HepG2 (cell line): Measurements from ENCODE around the gene FURIN. TPM values are rescaled to one million over a fixed set of nuclear protein-coding genes. Genes with fewer than 3 reads are reported as not detected.

Experiments used
- BCL6 ChIP-seq: IDR thresholded peaks from 2 replicates; pipeline ENCODE4 v1.6.1; 2016; ENCODE audit warnings: missing genetic modification reagents, missing compliant biosample characterization
- CC2D1A ChIP-seq: sonication (generic); formaldehyde crosslinking; IDR thresholded peaks from 2 replicates; pipeline ENCODE4 v1.8.1; 2023; ENCODE audit warnings: mild to moderate bottlenecking, missing genetic modification reagents
- CENPT ChIP-seq: sonication (generic); formaldehyde crosslinking; IDR thresholded peaks from 2 replicates; pipeline ENCODE4 v1.8.0; 2022; ENCODE audit warnings: low read depth, mild to moderate bottlenecking, moderate library complexity, missing genetic modification reagents
- ELF1 ChIP-seq: sonication (generic); formaldehyde crosslinking; IDR thresholded peaks from 2 replicates; pipeline ENCODE4 v1.4.0; 2020; ENCODE audit warnings: missing genetic modification reagents
- ELF3 ChIP-seq: IDR thresholded peaks from 2 replicates; pipeline ENCODE4 v1.6.1; 2016; ENCODE audit warnings: missing genetic modification reagents, missing compliant biosample characterization
- KDM5B ChIP-seq: sonication (generic); formaldehyde crosslinking; IDR thresholded peaks from 2 replicates; pipeline ENCODE4 v1.4.0; 2020; ENCODE audit warnings: missing genetic modification reagents, mild to moderate bottlenecking, borderline replicate concordance
- MEIS2 ChIP-seq: sonication (generic); formaldehyde crosslinking; IDR thresholded peaks from 2 replicates; pipeline ENCODE4 v1.9.0; 2021; ENCODE audit warnings: mild to moderate bottlenecking, missing genetic modification reagents
- NFYB ChIP-seq: sonication (generic); formaldehyde crosslinking; IDR thresholded peaks from 2 replicates; pipeline ENCODE4 v1.4.0; 2020; ENCODE audit warnings: missing genetic modification reagents
- NPAS2 ChIP-seq: sonication (generic); formaldehyde crosslinking; IDR thresholded peaks from 2 replicates; pipeline ENCODE4 v1.8.0; 2022; ENCODE audit warnings: mild to moderate bottlenecking, missing genetic modification reagents, borderline replicate concordance
- RBFOX2 ChIP-seq: fragments of 200-400 bp; formaldehyde crosslinking; IDR thresholded peaks from 2 replicates; pipeline ENCODE4 v1.6.1; 2017; ENCODE audit warnings: low read depth, mild to moderate bottlenecking, low read length
- SMARCE1 ChIP-seq: fragments of 450-650 bp; IDR thresholded peaks from 2 replicates; pipeline ENCODE4 v1.6.1; 2017; ENCODE audit warnings: borderline replicate concordance
- ZBTB25 ChIP-seq: IDR thresholded peaks from 2 replicates; pipeline ENCODE4 v1.6.1; 2018; ENCODE audit warnings: missing genetic modification reagents
- ZBTB3 ChIP-seq: sonication (generic); formaldehyde crosslinking; IDR thresholded peaks from 2 replicates; pipeline ENCODE4 v1.4.0; 2020; ENCODE audit warnings: low read depth, mild to moderate bottlenecking, moderate library complexity, missing genetic modification reagents, borderline replicate concordance
- ZMYM3 ChIP-seq: sonication (generic); formaldehyde crosslinking; IDR thresholded peaks from 2 replicates; pipeline ENCODE4 v1.5.1; 2020; ENCODE audit warnings: mild to moderate bottlenecking, missing genetic modification reagents
- ZNF546 ChIP-seq: sonication (generic); formaldehyde crosslinking; conservative IDR thresholded peaks from 2 replicates; pipeline ENCODE4 v1.8.1; 2023; ENCODE audit warnings: mild to moderate bottlenecking, missing genetic modification reagents
- ZNF607 ChIP-seq: sonication (generic); formaldehyde crosslinking; IDR thresholded peaks from 2 replicates; pipeline ENCODE4 v1.5.1; 2020; ENCODE audit warnings: missing genetic modification reagents, mild to moderate bottlenecking, borderline replicate concordance
- ZNF670 ChIP-seq: sonication (generic); formaldehyde crosslinking; IDR thresholded peaks from 2 replicates; pipeline ENCODE4 v1.8.0; 2022; ENCODE audit warnings: mild to moderate bottlenecking, missing genetic modification reagents, borderline replicate concordance
- ZNF788 ChIP-seq: sonication (generic); formaldehyde crosslinking; IDR thresholded peaks from 2 replicates; pipeline ENCODE4 v1.5.0; 2020; ENCODE audit warnings: mild to moderate bottlenecking, missing genetic modification reagents, borderline replicate concordance
- polyA plus RNA-seq, 8 experiments: library from polyadenylated mRNA; depleted of rRNA in 3 of 8; stranded (reverse) in 7 of 8; unstranded in 1 of 8; fragments of >200 nt; fragmentation: Illumina TruSeq in 4 of 8; extraction: Trizol in 4 of 8; gene quantifications; 2 replicates each; pipeline versions ENCODE4 v1.2.1 to v1.2.3, GENCODE V29; 2011 to 2016; ENCODE audit warnings: low read depth in 4 of 8, missing spikeins in 1 of 8, mixed read lengths in 1 of 8; ENCODE audit not compliant: insufficient read depth in 1 of 8
- total RNA-seq, 5 experiments: library from RNA; depleted of rRNA; stranded (reverse); fragments of >200 nt; fragmentation: Illumina TruSeq; extraction: Trizol; gene quantifications; 2 replicates each; pipeline ENCODE4 v1.2.3, GENCODE V29; 2016; ENCODE audit warnings: low read depth in 1 of 5
- TF ChIP-seq, protein P1 (sequence below): sonication (generic); formaldehyde crosslinking; IDR thresholded peaks from 2 replicates; pipeline ENCODE4 v1.4.0; 2020; ENCODE audit warnings: missing genetic modification reagents
- TF ChIP-seq, protein P2 (sequence below): sonication (generic); formaldehyde crosslinking; IDR thresholded peaks from 2 replicates; pipeline ENCODE4 v1.4.0; 2020; ENCODE audit warnings: missing genetic modification reagents, mild to moderate bottlenecking, borderline replicate concordance
- TF ChIP-seq, protein P3 (sequence below): sonication (generic); formaldehyde crosslinking; IDR thresholded peaks from 2 replicates; pipeline ENCODE4 v1.5.0; 2020; ENCODE audit warnings: missing genetic modification reagents
- TF ChIP-seq, protein P4 (sequence below): sonication (generic); formaldehyde crosslinking; IDR thresholded peaks from 2 replicates; pipeline ENCODE4 v1.8.1; 2022; ENCODE audit warnings: mild to moderate bottlenecking, missing genetic modification reagents

The FURIN gene
- total and polyA plus RNA-seq, 2 of the 13 experiments (the other 11 are each of a cell fraction or from before 2014, with no cell fraction given): 15.2 to 17.4 TPM

- TF ChIP-seq, protein P1, sequence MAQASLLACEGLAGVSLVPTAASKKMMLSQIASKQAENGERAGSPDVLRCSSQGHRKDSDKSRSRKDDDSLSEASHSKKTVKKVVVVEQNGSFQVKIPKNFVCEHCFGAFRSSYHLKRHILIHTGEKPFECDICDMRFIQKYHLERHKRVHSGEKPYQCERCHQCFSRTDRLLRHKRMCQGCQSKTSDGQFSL (CRISPR knock-in tag): 0 out of 2 replicates have a peak, but pooled peaks have one; percentile 10
- TF ChIP-seq KDM5B (CRISPR knock-in tag) (peak; percentile 71; the same call in 1 of the 2 replicates), ELF1 (CRISPR knock-in tag) (peak; percentile 65), ZMYM3 (CRISPR knock-in tag) (peak; percentile 34; the same call in 1 of the 2 replicates), CENPT (CRISPR knock-in tag) (no peak), RBFOX2 (peak; percentile 95), ZBTB25 (CRISPR knock-in tag) (peak; percentile 62; the same call in 1 of the 2 replicates), SMARCE1 (no peak), ELF3 (peak; percentile 51), ZNF607 (CRISPR knock-in tag) (peak; percentile 43; the same call in 1 of the 2 replicates), ZNF670 (CRISPR knock-in tag) (peak; percentile 25; the same call in 1 of the 2 replicates), NPAS2 (no peak), ZBTB3 (CRISPR knock-in tag) (0 out of 2 replicates have a peak, but pooled peaks have one; percentile 23), ZNF788 (CRISPR knock-in tag) (peak; percentile 89), ZNF546 (CRISPR knock-in tag) (no peak; the same call in 1 of the 2 replicates), CC2D1A (CRISPR knock-in tag) (no peak), MEIS2 (peak; percentile 49; the same call in 1 of the 2 replicates), BCL6 (peak; percentile 58), NFYB (CRISPR knock-in tag) (peak; percentile 13; the same call in 1 of the 2 replicates)
- TF ChIP-seq, protein P2, sequence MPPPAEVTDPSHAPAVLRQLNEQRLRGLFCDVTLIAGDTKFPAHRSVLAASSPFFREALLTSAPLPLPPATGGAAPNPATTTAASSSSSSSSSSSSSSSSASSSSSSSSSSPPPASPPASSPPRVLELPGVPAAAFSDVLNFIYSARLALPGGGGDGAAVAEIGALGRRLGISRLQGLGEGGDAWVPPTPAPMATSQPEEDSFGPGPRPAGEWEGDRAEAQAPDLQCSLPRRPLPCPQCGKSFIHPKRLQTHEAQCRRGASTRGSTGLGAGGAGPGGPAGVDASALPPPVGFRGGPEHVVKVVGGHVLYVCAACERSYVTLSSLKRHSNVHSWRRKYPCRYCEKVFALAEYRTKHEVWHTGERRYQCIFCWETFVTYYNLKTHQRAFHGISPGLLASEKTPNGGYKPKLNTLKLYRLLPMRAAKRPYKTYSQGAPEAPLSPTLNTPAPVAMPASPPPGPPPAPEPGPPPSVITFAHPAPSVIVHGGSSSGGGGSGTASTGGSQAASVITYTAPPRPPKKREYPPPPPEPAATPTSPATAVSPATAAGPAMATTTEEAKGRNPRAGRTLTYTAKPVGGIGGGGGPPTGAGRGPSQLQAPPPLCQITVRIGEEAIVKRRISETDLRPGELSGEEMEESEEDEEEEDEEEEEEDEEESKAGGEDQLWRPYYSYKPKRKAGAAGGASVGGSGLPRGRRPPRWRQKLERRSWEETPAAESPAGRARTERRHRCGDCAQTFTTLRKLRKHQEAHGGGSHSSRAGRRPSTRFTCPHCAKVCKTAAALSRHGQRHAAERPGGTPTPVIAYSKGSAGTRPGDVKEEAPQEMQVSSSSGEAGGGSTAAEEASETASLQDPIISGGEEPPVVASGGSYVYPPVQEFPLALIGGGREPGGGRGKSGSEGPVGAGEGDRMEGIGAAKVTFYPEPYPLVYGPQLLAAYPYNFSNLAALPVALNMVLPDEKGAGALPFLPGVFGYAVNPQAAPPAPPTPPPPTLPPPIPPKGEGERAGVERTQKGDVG: peak; percentile 57
- TF ChIP-seq, protein P3, sequence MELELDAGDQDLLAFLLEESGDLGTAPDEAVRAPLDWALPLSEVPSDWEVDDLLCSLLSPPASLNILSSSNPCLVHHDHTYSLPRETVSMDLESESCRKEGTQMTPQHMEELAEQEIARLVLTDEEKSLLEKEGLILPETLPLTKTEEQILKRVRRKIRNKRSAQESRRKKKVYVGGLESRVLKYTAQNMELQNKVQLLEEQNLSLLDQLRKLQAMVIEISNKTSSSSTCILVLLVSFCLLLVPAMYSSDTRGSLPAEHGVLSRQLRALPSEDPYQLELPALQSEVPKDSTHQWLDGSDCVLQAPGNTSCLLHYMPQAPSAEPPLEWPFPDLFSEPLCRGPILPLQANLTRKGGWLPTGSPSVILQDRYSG (CRISPR knock-in tag): no peak
- TF ChIP-seq, protein P4, sequence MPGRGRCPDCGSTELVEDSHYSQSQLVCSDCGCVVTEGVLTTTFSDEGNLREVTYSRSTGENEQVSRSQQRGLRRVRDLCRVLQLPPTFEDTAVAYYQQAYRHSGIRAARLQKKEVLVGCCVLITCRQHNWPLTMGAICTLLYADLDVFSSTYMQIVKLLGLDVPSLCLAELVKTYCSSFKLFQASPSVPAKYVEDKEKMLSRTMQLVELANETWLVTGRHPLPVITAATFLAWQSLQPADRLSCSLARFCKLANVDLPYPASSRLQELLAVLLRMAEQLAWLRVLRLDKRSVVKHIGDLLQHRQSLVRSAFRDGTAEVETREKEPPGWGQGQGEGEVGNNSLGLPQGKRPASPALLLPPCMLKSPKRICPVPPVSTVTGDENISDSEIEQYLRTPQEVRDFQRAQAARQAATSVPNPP: no peak
Observed at GRCh38 chr15:90931828-90932659, 63.7 kb downstream of the FURIN start, which contains the start of gene HDDC3 (continued).
